NCI-H2107 (cell line): ENCODE measurements around the gene HIC2.
"Not testable (repeated sequence)": the region's sequence is repeated elsewhere in the genome, so short reads cannot be mapped to it uniquely, and the experiment has no call there.

Source experiments
- DNase-seq: peaks from one replicate; lab custom pipeline; 2025; lab: John Stamatoyannopoulos, UW

The HIC2 gene

DNA sequence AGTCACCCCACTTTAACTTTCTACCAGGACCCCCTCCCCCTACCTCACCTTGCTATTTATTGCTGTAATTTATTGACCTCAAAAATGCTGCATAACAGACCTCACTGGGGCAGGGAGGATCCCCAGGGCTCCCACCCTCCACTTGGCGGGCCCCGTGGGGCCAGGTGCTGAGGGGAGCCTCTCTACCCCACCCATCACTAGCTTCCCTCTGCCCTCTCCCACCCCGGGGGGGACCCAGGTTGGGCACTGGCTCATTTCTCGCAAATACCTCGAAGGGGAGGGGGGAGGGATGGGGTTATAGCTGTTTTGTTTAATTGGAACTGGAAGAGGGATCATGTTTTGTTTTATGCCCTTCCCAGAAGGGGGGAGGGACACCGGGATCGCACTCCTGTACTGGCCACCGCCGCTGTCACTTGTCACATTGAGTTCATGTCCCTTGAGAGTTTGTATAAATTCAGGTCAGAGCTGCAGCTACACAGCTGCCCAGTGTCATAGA, 33.7 kb downstream of the HIC2 start:
- DNase-seq, result no peak

DNA sequence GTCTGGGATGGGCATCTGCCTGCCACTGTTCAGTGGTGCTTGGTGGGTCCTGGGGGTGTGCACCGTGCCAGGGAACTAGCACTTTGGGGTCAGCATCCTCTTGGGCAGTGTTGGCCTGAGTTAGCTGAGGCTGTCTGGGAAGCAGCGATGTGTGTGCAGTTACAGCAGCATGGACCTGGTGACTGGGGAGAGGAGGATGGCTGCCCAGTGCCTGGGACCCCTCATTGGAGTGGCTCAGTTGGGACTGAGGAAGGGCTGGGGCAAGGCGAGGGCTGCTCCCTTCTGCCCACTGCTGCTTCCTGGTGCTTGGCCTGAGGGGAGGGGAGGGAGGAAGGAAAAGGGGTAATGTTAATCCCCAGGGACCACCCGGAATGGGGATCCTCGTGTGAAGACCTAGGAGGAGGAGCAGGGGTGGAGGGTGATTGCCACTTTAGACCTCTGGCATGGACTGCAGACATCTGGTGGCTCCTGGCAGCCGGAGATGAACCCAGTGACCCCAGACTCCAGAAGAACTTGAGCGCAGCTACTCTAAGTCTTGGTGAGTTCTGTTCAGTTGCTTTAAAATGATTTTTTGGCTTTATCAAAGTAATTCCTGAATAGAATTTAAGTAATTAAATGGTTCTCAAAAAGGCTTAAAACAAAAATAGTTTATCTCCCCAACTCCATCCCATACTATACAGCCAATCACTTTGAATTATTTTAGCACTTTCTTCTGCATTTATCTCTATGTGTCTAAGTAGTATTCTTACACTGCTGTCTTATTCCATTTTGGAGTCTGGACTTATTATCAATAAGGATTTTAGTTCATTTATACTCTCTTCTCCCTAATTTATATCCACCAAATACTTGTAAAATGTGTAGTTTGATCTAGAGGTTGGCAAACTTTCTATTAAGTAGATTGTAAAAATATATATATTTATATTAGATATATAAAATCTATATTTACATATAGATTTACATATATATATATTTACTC, 34.7 kb downstream of the HIC2 start:
- DNase-seq, result no peak

DNA sequence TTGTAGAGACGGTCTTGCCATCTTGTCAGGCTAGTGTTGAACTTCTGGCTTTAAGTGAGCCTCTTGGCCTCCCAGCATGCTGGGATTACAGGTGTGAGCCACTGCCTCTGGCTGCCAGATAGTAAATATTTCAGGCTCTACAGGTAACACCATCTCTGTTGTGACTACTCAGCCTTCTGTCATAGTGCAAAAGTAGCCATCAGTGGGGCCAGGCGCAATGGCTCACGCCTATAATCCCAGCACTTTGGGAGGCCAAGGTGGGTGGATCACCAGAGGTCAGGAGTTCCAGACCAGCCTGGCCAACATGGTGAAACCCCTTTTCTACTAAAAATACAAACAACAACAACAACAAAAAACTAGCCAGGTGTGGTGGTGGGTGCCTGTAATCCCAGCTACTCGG, 35.5 kb downstream of the HIC2 start:
- not testable (repeated sequence) for DNase-seq

DNA sequence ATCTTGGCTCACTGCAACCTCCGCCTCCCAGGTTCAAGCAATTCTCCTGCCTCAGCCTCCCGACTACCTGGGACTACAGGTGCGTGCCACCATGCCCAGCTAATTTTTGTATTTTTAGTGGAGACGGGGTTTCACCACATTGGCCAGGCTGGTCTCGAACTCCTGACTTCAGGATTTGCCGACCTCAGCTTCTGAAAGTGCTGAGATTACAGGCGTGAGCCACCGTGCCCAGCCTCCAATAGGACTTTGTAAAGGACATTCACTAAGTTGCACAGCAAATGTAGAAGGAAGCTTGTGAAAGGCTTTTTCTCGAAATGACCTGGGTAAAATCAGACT, 37.8 kb downstream of the HIC2 start:
- DNase-seq, result not testable (repeated sequence)

DNA sequence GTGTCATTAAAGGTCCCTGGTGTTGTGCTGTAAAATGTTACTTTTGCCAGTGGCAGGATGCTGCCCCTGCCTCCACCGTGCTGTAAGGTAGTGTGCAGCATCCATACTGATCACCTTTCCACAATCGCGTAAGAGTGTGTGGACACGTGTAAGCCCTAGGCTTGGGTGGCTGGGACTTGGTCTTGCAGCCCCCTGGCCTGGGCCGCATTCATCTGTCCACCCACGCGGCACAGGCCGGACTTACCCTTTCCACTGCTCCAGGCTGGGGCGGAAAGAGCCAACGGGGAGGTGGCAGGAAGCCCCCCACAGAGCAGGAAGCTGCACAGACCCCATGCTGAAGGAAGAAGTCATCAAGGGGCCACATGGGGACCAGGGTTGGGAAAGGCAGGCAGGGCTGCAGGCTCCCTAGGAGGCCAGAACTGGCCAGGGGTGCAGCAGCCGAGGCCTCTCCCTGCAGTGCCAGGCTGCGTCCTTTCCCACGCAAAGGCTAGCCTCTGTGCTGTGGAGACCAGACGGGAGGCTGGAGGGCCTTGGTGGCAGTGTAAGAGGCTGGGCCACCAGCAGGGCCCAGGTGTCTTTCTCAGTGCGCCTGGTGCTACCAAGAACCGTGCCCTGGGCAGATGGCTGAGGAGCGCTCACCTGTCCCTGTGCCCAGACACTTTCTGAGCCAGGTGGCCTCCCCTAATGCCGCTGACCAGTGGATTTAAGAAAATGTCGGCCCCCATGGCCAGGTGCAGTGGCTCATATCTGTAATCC, 38.3 kb downstream of the HIC2 start:
- no peak for DNase-seq

DNA sequence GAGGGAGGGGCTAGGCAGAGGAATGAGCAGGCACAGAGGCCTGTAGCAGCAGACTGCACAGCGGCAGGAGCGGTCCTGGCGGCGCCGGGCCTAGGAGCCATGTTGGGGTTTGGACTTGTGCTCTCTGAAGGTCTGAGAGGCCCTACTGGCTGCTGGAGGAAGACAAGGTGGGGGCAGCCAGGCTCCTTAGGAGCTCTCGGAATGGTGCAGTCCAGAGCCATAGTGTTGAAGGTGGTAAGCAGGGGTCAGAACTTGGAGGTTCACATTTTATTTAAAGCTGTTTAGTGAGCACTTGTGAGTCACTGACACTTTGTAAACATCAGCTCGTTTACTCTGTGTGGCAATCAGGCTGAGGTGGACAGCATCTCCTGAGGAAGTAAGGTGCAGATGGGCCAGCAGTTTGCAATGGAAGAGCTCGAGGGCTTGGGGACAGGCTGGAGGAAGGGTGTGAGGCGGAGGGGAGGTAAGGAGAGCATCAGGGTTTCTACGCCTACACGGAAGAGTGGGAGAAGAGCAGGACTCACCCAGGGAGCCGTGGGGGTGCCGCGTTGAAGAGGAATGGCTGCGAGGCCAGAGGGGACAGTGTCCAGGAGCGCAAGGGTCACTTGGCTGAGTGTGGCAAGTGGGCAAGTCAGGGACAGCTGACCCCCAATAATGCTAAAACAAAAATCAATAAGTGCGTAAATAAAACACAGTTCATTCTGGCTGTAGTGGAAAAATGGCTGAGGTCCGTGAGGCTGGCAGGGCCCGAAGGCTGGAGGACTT, 40.0 kb downstream of the HIC2 start:
- DNase-seq, result no peak

DNA sequence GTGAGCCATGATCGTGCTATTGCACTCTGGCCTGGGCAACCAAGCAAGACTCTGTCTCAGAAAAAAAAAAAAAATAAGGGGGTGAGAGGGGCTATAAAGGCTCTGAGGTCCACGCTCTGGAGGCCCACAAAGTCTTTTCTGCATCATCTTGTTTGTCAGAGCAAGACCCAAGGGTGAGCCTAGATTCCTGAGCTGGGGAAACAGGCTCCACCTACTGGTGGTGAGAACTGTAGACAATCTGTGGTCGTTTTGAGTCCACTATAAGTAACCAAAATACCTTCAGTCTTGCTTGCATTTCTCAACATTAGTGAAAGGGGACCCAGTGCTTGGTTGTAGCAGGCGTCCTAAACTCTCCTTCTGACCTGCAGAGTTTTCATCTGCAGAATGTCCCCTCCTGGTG, 45.5 kb downstream of the HIC2 start:
- DNase-seq, result not testable (repeated sequence)

DNA sequence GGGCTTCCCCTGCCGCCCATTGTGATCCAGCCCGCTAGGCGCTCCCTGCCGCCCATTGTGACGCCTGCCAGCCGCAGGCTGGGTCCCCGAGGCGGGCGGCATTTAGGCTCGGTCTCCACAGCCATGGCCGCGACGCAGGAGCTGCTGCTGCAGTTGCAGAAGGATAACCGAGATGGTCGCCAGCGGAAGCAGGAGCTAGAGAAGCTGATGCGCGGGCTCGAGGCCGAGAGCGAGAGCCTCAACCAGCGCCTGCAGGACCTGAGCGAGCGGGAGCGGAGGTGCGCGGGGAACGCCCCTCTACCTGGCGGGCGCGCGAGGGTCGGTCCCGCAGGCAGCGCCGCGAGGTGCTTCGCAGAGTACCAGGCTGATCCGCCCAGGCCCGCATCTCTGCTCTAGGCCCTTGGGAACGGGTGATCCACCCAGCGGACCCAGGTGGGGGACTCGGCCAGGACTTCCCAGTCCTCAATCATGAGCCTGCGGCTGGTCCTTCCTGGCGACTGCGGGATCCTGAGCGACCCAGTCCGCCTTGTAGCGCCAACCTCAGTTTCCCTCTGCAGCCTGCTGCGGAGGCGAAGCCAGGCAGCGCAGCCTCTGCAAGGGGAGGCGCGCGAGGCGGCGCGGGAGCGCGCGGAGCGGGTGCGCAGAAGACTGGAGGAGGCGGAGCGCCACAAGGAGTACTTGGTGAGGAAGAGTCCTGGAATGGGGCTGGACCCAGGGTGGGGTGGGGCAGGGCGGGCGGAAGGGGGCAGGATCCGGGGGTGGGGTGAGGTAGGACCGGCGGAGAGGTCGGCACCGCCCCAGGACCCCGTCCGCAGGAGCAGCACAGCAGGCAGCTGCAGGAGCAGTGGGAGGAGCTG, 50.4 kb downstream of the HIC2 start, which contains the start of gene TMEM191C:
Gene TMEM191C (plus strand): TSS at position 51 of the 857 bp plus-strand sequence. CDS start 73 bp downstream, at position 124.
- DNase-seq, result not testable (repeated sequence)

DNA sequence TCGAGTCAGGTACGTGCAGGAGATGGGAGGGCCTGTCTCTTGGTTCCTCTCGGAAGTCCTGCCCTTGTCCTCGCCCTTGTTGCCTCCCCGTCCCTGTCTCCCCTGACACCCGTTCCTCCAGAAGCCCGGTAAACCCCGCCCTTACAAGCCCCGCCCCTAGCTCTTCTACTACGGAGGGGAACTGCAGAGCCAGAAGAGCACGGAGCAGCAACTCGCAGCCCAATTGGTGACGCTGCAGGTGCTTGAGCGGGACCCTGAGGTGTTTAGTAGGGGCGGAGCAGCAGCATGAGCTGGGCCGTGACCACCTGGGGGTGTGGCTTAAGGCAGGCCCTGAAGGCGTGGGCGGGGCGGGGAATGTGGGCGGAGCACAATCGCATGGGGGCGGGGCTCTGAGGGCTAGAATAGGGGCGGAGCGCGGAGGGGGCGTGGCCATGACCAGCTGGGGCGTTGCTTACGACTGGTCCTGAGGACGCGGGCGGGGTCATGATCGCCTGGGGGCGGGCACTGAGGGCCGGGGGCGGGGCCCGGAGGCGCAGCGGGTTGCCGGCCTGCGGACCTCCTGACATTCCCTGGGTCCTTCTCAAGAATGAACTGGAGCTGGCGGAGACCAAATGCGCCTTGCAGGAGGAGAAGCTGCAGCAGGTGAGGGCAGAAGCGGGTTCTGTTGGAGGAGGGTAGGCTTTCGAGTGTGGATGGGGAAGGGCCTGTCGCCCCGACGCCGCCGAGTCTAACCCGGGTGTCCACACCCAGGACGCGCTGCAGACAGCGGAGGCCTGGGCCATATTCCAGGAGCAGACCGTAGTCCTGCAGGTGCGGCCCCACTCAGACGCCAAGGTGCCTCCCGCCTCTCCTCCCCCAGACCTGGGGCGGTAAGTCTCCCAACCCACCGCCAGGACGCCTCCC, 51.3 kb downstream of the HIC2 start:
- not testable (repeated sequence) for DNase-seq

DNA sequence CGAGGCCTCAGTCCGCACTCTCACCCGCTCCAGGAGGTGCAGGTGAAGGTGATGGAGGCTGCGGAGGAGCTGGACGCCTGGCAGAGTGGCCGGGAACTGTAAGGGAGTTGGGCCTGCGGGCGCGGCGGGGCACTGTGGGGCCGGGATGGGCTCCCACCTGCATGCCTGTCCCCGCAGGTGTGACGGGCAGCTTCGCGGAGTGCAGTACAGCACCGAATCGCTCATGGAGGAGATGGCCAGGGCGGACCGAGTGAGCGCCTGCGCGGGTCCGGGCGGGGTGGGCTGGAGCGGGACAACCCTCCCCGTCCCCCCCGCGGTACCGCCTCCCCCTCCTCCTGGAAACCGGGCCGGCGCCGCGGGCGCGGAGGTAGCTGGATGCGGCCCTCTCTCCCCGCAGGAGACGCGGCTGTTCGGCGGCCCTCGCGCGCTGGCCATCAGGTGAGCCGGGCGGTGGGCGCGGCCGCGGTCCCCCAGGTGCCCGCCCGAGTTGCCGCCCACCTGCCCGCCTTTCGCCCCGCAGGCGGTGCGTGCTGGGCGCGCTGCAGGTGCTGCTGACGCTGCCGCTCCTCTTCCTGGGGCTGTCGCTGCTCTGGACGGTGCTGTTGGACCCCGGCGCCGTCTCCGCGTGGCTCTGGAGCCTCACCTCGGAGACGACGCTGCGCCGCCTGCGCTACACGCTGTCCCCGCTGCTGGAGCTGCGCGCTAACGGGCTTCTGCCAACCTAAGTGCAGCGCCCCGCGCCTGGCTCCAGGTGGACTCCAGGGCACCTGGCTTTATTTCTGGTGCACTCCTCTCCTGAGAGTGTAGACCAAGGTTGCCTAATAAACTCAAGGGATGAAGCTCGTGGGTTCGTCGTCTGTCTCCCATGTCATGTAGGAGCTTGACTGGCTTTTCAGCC, 52.2 kb downstream of the HIC2 start:
- not testable (repeated sequence) for DNase-seq

DNA sequence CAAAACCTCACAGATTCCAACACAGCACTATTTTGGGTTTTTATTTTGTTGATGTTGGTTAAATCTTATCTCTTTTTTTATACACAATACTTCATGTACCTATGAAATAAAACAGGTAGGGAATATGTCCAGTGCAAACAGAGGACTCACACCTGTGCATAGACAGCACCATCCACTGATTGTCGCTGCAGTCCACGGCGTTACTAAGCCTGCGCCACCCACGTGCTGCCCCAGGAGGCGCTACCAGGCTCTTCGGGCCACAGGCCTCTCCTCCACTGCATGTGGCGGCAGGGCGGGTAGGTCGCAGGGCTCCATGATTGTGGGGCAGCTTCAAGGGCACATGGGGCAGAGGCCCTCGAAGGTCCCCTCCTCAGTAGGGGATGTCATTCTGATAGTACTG, 55.8 kb downstream of the HIC2 start:
- DNase-seq, result not testable (repeated sequence)

DNA sequence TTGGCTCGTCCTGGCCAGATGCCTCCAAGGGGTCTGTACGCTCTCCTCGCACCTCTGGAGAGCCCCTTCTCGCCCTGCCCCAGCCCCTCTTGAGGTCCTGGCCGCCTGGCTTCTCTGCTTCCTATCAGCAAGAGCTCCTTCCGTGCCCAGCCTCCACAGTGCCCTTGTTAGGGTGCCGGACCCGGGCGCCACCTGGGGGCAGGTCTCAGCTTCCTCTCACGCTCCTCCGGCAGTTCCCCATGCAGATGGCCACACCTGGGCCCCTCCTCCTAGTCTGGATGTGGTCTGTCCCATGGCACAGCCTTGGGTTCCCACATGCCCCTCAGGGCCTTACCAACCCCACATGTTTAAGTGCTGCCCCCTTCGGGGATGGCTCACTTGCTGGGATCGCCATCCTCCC, 56.5 kb downstream of the HIC2 start:
- DNase-seq, result not testable (repeated sequence)

DNA sequence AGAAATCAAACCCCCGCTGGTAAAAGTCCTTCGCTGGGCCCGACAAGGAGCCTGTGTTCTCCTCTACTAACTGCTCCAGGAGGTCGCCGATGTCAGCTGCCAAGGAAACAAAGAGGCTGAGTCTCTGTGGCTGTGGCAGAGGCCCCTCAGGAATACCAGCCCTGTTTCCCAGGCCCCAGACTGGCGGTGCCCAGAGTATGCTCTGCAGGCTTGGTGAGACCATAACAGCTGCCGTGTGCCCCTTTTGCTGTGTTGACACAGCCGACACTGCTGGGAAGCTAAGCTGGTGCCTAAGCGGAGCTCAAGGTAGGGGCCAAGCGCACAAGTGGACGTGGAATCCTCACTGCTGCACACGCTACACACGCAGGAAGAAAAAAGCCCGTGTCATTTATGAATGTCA, 66.9 kb downstream of the HIC2 start:
- not testable (repeated sequence) for DNase-seq

DNA sequence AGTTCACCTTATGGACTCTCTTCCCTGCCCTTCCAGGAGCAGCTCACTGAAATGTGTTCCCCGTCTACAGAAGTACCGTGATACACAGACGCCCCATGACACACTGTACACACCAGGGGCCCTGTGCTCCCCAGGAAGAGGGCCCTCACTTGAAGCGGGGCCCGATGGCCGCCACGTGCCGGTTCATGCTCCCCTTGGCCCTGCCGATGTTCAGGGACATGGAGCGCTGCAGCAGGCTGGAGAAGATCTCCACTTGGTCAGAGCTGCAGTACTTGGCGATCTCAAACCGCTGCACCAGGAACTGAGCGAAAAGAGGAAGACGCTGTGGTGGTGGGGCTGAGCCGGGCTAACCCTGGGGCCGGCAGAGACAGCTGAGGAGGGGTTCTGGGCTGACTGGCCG, 70.6 kb downstream of the HIC2 start:
- DNase-seq, result not testable (repeated sequence)

DNA sequence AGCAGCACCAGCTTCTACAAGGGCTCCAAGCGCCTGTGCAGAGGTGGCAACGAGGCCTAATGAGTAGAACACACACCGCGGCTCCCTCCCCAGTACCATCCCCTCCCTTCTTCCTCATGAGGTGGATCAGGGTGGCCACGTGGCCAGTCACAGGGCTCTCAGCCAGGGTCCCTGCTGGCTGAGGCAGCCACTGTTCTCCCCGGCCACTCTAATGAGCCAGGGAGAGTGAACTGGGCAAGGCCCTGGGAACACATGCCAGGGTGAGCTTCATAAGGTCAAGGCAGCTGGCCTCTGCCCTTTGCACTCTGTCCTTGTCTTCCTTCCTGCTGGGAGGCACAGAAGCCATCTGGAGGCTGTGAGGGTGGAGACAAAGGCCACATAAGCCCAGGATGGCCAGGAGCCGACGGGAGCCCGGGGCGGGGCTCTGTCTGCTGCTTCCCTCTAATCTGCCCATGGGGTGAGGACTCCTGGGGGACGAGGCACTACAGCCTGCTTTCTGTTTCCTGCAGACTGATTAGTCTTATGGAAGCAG, 72.0 kb downstream of the HIC2 start:
- not testable (repeated sequence) for DNase-seq

DNA sequence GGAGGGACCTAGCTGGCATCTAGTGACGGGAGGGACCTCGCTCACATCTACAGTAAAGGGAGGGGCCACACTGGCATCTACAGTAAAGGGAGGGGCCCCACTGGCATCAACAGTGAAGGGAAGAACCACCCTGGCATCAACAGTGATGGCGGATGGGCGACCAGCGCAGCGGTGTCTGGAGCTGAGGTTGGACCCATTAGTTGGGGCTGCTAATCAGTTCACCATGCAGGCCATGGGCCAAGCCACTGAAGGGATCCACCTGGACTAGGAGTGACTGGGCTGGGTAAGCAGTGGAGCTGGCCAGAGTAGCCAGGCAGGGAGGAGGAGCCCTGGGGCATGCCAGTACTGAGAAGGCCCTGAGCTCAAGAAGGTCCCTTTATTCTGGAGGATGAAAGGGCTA, 73.4 kb downstream of the HIC2 start:
- not testable (repeated sequence) for DNase-seq

DNA sequence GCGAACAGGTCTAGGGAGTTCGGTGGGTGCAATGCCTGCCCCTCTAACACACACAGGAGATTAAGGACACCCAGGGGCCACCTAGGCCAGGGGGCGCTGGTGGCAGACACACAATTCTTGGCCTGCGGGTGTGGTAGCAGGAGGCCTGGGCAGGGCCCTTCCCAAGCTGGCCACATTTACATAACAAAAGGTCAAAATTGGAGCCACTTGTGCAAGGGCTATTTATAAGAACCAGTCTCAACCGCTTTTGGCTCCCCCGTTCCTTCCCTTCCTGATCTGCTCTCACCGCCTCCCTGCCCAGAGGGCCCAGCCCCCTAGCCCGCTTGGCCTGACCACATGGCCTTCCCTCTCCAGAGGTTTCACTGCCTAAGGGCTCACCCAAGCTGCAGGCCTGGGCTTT, 75.1 kb downstream of the HIC2 start:
- not testable (repeated sequence) for DNase-seq
